ENCODE results near the gene SYTL3.
"Not testable (repeated sequence)": the region's sequence is repeated elsewhere in the genome, so short reads cannot be mapped to it uniquely, and the experiment has no call there.

Gene SYTL3

DNA sequence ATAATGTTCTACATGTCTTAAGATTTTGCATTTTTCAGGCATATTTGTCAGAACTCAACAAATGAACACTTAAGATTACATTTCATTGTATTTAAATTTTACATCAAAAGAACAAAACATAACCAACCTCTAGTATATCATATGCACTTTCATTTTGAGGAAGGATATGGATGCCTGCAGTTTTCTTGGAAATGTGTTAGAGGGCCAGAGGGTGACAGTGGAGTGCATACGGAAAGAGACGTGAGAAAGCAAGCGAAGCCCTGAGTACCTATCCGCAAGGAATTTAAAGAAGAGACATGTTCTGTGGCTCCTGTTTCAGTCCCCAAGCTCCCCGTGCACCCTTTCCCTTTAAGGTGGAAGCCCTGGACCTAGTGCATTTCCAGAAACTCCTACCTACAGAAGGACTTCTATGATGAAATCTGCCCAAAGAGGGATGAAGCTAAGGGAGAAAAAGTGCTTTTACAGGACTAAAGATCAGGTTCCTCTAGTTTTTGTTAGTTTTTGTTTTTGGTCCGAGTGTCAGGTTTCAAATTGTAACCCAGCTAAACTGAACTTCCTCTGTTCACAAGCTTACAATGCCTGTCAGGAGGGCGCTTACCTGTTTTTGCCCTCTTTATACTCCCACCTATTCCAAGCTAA, 130.5 kb downstream of the SYTL3 start:
- no peak for DNase-seq

DNA sequence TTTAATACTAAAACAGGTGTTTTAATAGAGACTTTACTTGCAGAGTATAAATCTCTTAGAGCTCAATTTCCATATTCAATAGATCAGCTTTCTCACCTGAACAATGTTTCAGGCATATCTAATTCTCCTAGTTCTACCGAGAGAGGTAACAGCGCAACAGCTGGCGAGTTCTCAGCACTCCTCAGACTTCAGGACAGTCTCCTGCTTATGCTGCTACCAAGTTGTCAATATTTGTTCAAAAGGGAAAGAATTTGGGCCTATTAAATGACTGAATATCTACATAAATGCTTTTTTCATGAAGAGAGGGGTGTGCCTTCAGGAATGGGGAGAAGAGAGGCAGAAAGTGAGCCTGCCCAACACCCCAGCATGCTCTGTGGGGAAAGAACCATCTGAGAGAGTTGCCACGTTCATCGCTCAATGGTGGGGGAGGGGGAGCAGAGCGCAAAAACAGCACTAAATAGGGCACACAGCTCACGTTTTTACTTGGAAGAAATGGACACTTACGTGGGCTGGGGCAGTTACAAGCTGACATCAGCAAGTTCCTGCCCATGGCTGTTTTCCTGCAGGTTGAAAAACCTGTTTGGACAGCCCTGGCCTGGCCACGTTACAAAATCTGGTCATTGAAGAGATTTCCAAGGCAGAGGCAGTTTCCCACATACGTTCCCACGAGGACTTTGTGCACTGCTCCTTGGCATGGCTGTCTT, 131.3 kb downstream of the SYTL3 start:
- DNase-seq: no peak

DNA sequence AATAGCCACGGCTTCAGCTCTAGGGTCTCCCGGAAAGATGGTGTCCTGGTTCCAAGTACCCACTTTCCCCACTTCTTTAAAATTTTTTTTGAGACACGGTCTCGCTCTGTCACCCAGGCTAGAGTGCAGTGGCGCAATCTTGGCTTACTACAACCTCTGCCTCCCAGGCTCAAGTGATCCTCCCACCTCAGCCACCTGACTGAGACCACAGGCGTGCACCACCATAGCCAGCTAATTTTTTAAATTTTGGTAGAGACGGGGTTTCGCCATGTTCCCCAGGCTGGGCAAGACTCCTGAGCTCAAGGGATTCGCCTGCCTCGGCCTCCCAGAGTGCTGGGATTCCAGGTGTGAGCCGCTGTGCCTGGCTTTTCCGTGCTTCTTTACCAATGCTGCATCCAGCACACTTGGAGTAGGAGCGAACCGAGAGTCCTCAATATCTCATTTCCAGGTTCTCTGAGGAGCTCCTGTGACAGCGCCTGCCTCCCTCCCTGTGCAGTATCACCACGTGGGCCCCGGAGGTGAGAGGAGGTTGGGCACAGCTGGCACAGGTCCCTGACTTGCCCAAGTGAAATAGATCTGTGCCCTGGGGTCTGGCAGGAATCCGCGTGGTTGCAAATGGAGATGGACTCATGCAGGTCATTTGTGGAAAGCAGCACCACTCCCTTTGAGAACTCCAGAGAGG, 132.0 kb downstream of the SYTL3 start:
- DNase-seq: no peak

DNA sequence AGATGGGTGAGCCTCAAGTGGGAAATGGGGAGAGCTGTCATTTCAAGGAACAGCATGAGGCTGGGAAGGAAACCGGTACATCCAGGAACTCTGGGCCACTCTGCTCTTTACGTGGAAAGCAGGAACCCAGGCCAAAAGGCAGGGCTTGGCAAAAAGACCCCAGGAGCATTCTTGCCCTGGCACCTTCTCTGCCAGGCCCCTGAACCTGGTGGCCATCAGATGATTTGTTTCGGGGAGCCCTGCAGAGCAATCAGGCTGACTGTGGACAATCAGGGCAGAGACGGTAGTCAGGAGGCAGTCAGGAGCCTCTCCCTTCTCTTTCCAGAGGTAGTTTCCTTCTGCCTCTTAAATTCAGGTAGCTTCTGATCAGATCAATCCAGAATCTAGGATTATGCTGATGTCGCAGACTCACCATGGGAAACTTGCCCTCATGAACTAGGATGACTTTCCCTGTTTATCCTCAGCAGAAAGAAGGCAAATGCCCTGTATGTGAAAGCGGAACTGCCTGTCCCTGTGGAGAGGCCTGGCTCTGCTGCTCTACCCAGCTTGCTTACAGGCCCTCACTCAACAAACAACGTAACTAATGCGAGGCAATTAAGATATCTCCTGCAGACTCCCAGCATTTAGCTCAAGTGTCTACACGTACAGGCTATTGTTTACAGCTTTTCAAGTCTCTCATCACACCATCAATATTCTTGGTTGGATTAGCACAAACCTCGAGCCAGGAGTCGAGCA, 132.7 kb downstream of the SYTL3 start:
- no peak for DNase-seq

DNA sequence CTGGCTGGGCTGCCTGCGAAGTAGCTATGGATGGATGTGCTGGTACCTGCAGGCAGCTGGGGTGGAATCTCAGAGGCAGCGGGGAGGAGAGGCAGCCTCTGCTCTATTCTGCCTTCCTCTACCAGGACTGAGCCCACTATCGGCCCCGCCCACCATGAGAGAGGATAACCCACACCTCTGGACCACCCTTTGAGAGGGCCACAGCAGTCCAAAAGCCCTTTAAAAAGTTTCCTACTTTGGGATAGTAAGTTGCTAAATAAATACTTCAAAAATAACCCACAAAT, 133.3 kb downstream of the SYTL3 start:
- no peak for DNase-seq

DNA sequence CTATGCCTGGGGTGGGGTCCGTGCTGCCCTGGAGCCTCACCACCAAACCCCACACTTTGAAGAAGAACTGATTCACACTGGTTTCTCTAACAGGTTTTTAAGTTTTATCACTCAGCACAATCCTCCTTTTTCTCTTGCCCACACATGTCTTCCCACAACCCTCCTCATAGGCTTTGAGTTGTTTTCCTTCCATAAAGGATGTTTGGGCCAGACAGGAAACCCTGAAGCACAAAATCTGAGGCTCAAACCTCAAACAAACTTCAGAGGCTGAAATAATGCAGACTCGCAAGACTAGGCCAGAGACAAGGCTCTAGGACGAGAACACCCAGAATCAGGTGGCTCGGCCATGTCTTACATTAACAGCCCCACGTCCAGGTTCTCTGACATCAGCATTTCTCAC, 134.0 kb downstream of the SYTL3 start:
- DNase-seq: no peak

DNA sequence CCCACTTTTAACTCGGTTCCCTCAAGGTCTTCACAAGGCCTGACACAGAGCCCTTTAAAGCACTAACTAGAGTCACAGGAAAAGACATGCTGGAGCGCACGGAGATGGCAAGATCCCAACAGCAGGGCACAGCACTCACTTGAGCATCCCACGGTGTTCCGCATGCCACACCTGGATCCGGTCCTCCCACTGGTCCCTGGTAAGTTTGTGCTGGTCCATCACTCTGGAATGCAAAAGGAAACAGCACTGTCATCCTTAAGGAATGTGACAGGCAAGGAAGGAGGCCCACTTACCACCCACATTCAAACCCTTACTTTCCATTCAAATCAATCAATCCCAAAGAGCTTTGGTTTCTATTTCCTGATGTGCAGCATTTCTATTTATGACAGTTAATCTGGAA, 134.7 kb downstream of the SYTL3 start:
- DNase-seq: no peak

DNA sequence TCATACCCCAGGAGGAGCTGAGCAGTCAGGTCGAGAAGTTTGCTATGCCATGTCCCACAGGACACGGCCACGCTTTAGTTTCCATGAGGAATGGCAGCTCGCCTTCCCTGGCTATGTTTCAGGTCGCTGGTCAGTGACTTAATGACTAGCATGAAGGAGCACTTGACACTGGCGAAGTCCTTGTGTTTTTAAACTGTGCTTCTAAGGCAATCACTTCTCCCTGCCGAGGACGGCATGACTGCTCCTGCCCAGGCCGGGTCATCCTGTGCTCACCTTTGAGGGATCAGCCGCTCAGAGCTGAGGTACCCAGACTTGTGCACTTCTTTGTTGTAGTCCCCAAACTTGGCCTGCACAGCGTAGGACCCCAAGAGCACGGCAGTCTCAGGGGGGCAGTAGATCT, 135.2 kb downstream of the SYTL3 start:
- no peak for DNase-seq

DNA sequence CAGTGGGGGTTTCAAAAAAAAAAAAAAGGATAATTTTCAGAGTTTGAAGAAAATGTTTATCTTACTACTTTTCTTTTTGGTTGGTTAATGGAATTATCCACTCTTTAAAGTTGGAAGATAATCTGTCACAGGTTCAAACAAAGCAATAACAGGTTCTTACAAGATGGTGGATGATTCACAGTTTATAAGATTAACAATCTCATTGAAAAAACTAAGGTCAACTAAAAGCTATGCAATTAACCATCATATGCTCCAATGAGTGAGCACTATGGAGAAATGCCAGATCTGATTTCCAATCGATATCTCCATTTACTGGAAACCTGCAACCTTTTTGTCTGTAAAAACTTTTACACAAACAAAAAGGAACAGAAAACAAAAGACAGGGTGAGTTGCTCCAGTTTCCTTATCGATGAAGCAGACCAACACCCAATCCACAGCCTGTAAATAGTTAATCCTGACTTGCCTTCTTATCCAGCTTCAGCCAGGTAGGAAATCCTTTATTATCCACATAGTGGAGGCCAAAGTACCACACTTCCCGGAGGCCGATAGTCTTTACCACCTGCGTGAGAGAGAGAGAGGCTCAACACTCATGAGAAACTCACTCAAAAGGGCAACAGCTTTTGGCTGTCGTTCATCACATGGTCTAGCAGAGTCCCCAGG, 136.9 kb downstream of the SYTL3 start:
- DNase-seq: no peak

DNA sequence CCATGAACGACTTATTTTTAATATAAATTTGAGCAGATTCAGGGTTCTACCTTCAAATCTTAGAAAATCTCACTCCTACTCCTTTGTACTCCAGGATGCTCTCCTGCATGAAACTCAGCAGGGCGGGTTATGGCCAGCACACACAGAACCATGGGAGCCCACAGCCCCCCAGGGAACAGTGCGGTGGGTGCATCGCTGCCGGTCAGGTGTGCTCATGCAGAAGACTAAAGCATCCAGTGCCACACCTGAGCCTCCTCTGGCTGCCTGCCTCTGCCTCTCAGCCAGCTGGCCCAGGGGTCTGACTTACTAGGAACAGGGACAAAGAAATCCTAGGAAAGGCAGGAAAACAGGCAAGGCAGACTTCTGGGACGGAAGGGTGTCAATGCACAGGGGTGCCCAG, 137.5 kb downstream of the SYTL3 start:
- no peak for DNase-seq

DNA sequence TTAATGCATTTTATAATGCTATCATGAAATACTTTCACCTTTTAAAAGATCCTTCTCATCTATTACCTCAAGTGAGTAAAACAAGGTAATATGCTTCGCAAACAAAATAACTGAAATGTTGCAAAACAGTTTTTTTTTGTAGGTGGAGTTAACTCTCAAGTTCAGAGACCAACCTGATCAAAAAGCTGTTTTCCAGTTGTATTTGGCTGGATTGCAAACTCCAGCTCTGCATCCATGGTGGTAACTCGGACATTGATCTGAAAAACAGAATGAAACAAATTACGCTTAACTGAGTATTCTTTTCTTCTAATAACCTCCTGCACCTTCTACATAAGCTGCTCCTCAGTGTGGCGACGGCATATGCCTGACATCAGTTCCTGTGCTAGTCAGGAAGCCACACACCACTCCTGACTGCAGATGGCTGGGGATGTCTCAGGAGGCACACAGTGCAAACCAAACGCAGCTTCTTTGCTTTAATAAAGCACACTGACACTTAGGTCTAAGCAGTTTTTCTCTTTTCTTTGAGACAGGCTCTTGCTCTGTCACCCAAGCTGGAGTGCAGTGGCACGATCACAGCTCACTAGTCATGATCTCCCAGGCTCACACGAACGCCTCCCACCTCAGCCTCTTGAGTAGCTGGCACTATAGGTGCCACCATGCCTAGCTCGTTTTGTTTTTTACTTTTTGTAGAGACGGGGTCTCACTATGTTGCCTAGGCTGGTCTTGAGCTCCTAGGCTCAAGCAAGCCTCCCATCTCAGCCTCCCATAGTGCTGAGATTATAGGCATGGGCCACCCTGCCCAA, 139.5 kb downstream of the SYTL3 start:
- DNase-seq: no peak

DNA sequence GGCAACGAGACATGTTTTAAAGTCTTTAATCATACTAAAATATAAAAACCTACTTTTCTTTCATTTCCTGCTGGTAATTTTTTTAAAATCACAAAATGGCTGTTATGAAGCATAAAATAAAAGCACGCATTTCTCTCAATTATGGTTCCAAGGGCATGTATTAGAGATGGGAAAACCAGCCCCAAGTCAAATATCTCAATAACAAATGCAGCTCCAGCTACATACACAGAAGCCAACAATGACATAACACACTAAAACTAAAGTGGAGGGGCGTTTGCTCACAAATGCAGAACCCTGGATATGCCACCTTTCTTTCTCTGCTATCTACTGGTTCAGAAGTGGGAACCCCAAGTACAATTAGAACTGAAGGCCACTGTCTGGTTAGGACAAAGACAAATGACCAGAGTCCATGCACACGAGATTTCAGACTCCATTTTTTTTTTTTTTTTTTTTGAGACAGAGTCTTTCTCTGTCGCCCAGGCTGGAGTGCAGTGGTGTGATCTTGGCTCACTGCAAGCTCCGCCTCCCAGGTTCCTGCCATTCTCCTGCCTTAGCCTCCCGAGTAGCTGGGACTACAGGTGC, 141.5 kb downstream of the SYTL3 start:
- DNase-seq: no peak

DNA sequence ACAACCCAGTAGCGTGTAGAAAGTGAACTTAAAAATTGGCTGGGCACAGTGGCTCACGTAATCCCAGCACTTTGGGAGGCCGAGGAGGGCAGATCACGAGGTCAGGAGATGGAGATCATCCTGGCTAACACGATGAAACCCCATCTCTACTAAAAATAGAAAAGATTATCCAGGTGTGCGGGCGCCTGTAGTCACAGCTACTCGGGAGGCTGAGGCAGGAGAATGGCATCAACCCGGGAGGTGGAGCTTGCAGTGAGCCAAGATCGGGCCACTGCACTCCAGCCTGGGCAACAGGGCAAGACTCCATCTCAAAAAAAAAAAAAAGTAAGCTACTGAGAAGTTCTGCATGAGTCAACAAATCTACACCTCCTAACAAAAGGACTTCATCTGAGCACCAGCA, 142.7 kb downstream of the SYTL3 start:
- not testable (repeated sequence) for DNase-seq

DNA sequence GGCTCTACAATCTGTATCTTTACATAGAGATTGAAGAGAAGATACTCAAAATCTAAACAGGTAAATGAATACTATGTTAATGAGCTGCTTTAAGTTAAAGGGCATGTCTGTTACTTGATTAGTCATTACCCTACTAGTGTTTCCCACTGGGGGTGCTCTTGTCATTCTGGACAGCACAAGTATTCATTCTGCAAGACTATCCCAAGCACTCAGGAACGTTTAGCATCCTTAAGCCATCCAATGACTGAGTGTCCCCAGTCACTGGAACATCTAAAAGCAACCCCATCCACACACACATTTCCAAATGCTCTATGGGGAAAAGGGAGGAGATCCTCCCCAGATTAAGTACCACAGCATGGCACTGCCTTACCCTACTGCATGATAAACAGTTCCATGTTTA, 143.6 kb downstream of the SYTL3 start:
- DNase-seq: no peak

DNA sequence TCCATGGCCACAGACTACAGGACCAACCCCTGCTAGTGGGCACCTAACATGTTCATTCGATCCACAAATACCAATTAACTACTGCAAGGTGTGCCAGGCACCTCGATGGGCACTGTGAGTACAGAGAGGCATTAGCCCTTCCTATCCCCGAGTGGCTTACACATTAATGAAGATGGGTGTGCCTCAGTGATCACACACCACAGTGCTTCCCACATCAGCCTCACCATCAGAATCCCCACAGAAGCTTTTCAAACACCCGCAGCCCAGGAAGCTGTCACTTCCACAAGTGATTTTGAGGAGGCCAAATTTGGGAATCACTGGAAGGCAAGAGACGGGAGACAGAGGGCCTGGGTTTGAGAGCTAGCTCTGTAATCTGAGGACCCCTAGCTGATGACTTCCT, 145.7 kb downstream of the SYTL3 start:
- DNase-seq: no peak

DNA sequence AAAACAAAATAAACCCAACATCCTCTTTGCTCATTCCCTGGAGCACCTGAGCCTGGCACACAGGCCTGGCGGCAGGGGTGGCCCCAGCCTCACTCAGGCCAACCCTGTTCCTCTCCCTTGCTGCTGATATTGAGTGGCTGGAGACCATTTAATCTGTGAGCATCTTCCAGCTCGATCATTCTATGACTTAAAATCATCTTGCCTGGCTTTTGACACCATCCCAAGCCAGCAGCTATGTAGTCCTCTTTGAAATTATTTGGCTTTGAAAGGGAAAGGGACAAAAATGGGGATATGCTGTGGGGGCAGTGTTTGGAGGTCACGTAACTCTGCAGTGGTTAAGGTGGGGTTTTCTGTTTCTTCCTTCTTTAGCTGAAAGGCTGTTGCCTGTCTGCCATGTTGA, 146.5 kb downstream of the SYTL3 start:
- DNase-seq: no peak

DNA sequence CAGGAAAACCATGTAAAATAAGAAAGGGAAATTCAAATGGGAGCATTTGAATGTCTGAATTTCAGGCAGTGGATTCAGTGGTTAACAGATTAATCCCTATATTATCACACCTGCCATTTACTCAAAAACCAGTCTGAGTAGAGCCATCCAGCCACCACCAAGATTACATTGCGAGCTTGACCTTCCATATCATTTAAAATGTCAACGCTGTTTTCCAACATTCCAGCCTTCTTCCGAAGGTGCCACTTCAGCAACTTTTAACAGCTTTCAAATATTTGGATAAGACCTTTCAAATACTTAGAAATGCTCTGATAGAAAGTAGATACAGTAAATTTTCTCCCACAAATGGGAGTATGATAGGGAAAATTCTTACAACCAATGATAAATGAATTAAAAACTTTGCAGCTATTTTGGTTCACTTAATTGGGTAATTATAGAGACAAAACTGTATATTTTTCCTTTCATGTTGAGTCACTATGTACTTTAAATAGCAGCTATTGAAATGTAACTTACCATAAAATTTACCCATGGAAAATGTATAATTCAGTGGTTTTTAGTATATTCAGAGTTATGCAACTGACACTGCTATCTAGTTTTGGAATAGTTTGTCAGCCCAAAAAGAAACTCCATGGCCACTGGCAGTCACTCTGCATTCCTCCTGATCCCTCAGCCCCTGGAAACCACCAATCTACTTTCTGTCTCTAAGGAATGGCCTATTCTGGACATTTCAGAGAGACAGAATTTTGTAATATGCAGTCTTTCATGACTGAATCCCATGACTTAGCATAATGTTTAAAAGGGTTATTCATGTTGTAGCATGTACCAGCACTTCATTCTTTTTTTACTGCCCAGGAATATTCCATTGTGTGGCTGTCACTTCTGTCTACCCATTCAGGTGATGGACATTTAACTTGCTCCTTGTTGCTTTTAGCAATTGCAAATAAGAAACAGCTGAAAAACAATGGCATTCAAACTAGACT, 147.8 kb downstream of the SYTL3 start:
- no peak for DNase-seq

DNA sequence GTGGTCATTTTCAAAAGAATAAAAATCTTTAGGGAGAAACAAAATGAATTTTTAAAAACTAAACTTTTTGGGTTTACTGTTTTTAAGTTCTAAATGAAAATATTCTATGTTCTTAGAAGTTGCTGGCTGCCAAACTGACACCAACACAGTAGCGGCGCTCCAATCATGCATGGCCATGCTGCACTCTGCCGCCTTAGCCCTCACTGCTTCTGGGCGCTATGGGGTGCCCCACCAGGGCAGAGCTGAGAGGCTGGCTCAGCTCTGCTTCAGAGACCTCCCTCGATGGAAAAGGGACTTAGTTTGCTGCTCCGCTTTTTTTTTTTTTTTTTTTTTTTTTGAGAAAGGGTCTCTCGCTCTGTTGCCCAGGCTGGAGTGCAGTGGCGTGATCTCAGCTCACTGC, 148.5 kb downstream of the SYTL3 start:
- no peak for DNase-seq

DNA sequence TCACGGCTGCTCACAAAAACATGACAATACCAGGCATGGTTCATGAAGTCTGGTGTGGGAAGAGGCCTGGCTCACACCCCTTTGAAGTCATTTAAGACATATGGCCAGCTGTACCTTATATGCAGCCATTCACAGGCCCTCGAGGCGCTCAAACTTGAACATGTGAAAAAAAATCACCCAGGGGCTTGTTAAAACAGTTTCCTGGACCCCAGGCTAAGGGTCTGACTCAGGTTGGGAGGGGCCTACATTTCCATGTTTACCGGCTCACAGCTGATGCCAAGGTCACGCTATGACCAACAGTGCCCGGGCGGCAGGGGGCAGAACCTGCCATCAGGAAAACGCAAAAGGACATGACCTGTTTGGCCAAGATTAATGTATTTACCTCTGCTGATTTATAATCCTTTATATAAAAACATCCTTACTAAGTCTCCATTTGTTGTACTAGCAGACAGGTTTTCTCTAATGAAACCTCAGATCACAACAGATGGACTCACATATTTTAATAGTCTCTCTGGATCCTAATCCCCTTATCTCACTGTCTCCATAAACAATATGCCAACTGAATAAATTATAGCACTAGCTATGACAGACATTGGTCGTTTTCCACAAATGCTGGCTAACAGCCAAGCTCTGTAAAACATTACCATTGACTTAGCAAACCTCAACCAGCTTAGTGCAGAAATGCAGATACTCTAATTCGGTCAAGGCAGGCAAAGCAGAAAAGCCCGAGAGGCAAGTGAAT, 149.4 kb downstream of the SYTL3 start:
- DNase-seq: no peak

DNA sequence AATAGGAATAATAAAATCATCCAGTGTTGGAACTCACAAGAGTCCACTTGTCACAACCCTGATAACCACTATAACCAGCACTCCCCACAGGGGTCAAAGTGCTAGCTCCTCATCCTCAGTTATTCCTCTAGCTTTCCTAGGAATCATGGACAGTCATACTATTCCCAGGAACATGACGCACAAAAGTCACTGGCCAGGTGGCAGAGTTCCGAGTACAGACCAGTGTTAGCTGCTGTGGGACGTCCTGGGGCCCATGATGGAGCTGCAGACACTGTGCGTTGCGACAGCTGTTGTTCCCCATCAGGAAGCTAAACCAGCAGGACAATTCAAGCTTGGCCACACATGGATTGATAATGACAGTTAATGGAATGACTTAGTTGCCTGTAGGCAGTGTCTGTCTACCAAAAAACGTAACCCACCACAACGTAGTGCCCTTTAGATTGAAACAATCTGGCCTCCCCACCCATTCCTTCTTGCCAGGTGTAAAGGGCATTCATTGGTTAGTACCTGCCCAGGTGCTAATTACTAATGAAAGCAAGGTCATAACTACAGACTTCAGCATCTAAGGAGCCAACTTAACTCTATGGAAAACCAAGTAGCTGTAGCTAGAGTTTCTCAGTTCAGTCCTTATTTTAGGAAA, 151.9 kb downstream of the SYTL3 start:
- no peak for DNase-seq
